HG03175 (cell line): ENCODE results near the gene COQ8B.
A peak's percentile ranks its signal among the peaks of the same experiment; 100 is the strongest.

Source experiments
- ATAC-seq: cut with Tn5 transposase; IDR thresholded peaks from one replicate; pipeline ENCODE4 v1.9.1; 2021; ENCODE audit warnings: mild to moderate bottlenecking, moderate library complexity; ENCODE audit not compliant: unreplicated experiment

COQ8B gene

GRCh38 chr19:40693150-40693788 lies 23.4 kb downstream of the COQ8B start:
- no peak for ATAC-seq

GRCh38 chr19:40692212-40692551 lies 24.5 kb downstream of the COQ8B start:
- no peak for ATAC-seq

DNA sequence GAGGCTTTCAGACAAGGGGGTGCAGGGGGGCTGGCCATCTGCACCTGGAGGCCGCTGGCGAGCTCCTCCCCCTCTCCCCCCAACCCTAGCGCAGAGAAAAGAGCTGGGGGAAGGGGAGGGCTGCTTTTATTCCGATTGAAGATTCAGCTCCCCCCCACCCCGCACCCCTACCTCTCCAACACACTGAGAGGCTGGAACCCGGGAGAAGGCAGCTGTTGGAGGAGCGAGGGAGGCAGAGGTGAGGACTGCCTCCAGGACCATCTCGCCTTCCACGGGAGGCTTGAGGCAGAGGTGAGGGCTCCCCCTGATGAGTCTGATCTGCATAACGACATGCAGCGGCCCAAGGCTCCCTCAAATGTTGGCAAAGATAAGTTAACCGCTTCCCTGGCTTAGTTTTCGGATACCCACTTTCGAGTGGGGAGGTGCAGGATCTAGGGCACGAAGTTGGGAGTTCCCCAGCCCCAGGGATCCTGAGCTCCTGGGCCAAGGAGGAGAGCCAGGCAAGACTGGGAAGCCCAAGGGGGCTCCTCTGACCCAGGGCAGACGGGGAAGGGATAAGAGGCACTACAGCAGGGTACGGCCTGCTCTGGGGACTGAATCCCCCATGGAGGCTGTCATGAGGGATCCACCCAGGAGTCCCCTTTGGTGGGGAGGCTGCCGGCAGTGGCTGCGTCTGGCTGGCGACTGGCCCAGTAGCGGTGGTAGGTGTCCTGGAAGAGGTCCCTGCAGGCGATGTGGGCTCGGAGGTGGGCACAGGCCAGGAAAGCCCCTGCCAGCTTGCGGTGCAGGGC lies 25.1 kb downstream of the COQ8B start:
- ATAC-seq: no peak

DNA sequence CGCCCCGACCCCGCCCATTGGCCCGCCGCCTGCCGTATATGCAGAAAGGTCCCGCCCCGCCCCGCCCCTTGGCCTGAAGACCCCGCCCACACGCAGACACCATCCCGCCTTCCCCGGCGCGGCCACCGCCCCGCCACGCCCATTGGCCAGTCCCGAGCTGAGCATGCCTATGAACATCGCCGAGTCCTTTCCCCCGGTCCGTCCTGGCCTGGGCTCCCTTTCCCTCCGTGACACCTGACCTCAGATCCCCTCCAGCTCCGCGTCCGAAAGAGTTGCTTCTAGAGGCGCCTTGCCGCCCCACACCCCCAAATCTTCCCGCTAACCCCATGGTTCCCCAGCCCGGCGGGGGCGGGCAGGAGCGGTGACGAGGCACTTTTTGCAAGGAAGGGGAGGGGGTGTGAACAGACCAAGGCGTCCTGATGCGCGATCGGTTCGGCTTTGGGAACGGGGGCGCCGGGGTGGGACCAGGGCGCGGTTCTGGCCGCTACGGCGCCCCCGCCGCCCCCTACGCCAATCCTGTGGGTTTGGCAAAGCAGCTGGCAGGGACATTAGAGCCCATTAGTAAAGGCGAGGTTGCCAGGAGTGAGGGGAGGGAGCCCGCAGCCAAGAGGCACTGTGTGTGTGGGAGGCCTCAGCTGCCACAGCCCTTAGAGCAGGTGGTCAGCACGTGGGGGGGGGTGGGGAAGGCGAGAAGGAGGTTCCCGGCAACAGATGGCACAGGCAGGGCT lies 25.8 kb downstream of the COQ8B start:
- peak; percentile 52 for ATAC-seq

DNA sequence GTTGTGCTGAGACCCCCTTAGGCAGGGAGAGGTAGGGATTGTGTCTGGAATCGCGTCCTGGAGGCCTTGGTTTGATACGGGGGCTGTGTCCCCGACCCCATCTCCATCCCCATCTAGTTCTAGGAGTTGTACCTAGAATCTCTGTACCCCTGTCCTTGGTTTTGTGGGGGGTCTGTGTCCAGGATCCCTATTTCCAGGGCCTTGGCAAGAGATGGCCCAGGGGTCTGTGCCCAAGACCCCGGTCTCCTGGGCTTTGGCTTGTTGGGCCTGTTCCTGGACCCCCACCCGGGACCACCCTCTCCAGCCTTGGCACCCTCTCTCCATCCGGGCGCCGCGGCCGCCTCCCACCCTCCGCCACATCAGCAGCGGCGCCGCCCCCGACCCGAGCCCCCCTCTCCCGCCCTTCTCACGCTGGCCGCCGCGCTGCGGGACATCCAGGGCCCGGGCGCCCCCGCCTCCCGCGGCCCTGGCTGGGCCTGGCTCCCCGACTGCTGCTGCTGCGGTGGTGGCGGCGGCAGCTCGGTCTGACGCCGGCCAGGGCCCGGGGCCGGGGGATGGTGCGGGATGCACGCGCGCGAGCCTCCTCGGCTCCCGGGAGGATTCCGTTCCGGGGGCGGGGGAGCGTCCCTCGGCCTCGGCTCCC lies 26.5 kb downstream of the COQ8B start, which contains the start of gene NUMBL:
TSS of gene NUMBL (minus strand) at position 602 of the 643 bp plus-strand sequence. CDS start at position 434, 168 bp downstream.
- ATAC-seq: peak; percentile 17

- ATAC-seq: no peak
Observed at GRCh38 chr19:40689339-40690049, 27.2 kb downstream of the COQ8B start.

- ATAC-seq: no peak
Observed at GRCh38 chr19:40688987-40689338, 27.7 kb downstream of the COQ8B start.

GRCh38 chr19:40688309-40688708 lies 28.4 kb downstream of the COQ8B start:
- no peak for ATAC-seq

DNA sequence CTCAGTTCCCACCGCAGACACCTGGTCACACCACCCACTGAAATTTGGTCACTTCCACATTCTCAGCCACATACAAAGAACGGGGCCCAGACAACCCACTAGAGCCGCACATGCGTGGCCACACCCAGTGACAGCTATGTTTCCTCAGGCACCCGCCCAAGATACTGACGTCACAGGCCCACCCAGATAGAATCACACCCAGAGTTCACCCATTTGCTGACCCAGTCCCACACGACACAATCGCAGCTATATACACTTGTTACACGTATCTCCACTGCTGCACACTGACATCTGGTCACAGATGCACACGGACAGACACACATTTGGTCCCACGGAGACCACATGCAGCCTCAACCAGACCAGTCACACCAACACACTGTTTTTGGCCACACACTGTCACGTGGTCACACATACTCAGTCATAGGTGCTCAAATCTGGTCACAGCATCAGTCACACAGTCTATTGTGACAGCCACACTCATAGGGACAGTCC lies 29.1 kb downstream of the COQ8B start:
- no peak for ATAC-seq

DNA sequence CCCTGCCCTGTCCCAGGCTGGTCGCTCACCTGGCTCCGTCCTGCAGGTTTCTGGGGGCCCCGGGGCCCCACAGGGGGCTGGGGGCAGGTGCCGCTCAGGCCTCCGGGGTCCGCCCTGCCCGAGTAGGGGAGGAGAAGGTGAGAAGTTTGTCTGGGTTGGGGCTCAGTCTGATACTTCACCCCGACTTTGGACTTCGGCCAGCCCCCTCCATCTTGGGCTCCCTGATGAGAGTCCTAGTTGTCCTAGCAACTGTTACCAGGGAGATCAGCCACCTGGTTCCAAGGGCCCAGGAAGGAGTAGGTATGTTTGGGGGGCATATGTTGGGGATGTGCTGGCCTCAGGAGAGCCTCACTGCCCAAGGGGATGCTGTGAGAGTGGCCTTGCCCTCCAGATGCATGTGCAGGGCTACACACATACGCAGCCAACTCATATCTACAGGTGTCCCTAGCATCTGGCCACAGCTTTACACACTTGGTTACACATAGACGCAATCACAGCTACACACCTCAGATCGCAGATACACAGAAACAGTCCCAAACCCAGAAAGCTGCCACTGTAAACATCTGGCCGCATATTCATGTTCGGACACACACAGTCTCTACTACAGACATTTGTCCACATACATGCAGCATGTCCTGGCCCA lies 29.7 kb downstream of the COQ8B start:
- no peak for ATAC-seq

- ATAC-seq: no peak
Observed at GRCh38 chr19:40685563-40685962, 31.1 kb downstream of the COQ8B start.

GRCh38 chr19:40685016-40685526 lies 31.6 kb downstream of the COQ8B start:
- no peak for ATAC-seq

DNA sequence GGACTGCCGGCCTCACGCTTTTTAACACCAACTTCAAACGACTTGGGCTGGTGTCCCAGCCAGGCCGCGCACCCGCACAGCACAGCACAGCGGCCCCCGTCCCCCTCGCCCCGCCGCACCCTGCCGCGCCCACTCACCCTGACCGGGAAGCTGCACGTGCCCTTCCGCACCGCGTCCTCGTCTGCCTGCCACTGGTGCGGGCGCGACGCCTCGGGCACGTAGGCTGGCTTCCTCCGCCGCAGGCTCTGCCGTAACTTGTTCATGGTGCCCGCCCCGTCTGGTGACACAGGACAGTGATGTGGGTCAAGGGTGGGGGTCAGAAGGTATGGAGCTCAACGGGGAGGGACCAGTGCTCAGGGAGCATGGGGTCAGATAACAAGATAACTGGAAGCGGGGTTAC lies 32.4 kb downstream of the COQ8B start:
- no peak for ATAC-seq

DNA sequence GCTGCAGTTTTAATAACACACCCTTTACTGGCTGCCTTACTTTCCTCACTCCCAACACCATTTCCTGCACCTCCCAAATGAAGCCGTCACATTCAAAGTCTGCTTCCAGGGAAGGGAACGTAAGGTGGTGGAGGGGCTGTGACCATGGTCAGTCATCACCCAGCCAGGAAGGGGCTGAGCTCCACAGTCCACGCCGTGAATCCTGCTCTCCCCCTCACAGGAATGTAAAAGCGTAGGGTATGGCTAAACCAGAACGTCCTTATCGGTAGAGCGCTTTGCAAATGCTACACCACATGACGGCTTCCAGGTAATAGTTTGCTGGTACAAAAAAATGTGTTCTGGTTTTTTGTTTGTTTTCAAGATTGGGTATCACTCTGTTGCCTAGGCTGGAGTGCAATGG lies 33.2 kb downstream of the COQ8B start:
- ATAC-seq: no peak

- no peak for ATAC-seq
Observed at GRCh38 chr19:40682431-40682964, 34.2 kb downstream of the COQ8B start.

DNA sequence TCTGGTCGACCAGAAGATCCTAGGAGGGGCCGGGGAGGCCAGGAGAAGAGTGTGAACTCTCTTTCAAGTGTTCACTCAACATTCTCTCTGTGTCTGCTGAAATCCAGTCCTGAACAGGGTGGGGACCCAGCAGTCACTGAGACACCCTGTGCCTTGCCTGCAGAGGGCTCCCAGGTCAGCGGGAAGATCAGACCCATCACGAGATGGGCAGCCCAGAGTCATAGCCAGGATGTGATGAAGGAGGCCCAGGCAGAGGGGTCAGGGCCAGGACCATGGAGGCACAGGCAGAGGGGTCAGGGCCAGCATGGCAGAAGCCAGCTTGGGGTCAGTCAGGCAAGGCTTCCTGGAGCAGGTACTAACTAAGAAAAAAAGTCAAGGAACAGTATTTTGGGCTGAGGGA lies 35.6 kb downstream of the COQ8B start:
- ATAC-seq: no peak

DNA sequence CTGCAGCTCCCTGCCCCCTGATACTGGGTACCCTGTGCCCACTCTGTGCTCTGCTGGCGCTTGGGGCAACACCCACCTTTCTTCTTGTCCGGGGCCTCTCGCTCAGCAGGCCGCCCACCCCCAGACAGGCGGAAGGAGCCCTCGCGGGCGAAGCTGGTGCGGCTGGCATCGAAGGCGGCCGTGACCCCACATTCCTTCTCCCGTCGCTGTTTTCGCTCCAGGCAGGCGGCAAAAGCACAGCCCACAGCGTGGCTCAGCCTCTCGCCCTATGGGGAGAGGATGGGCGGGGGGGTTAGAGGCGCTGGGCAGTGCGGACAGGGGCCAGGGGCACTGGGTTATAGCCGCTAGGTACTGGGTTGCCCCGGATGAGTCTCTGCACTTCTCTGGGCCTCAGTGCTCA lies 39.5 kb downstream of the COQ8B start:
- ATAC-seq: no peak

DNA sequence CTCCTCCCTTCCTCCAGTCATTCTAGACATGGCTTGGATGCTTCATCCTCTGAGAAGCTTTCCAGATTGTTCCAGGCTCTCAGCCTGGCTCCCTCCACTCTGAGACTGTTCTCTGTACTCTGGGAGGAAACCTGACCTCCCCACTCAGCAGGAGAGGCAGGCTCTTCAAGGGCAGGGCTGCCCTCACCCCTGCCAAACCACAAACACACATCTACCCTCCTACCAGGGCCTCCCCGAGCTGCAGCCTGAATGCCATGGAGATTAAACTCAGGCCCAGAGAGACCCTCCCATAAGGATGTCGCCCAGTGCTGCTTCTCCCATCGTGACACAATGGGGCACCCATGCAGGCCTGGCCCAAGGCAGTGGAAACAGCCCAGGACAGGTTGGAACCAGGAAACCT lies 42.4 kb downstream of the COQ8B start:
- no peak for ATAC-seq

- no peak for ATAC-seq
Observed at GRCh38 chr19:40673397-40673796, 43.3 kb downstream of the COQ8B start.
